Sigmoid colon (tissue), 4 donors: ENCODE data around the gene MMP20.

Experiments used
- POLR2A ChIP-seq, 2 donors: fragments of 450-650 bp; IDR thresholded peaks; one replicate each; pipeline ENCODE4 v1.6.1; 2016; ENCODE audit warnings: antibody characterized with exemption in 2 of 2, mild to moderate bottlenecking in 2 of 2, moderate library complexity in 2 of 2
- POLR2AphosphoS5 ChIP-seq, 4 donors: sonication (generic); formaldehyde crosslinking; IDR thresholded peaks; one replicate each; pipeline ENCODE4 v1.6.1; 2017; ENCODE audit warnings: antibody characterized with exemption in 4 of 4
- TF ChIP-seq, protein P1 (sequence below), 4 experiments: fragments of 450-650 bp in 3 of 4; fragments of 200-600 bp in 1 of 4; IDR thresholded peaks; one replicate each; pipeline ENCODE4 v1.5.1; 2016 to 2019; ENCODE audit warnings: antibody characterized with exemption in 4 of 4, mild to moderate bottlenecking in 3 of 4, moderate library complexity in 2 of 4

DNA sequence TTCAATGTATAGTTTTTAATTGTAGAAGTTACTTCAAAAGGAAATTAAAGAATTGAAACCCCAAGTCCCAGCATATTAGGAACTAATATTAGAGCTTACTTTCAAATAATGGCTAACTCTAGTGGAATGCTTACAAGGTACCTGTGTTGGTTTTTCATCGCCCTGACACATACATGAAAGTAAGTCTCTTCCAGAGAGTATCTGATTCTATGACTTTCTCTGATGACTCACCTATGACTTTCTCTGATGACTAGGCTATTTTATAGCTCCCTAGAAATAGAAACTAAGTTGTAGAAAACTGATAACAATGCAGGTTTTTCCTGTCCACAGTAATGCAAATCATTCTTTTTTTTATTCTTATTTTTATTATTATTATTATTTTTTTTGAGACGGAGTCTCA, 61.0 kb downstream of the MMP20 start:
- TF ChIP-seq, protein P1, sequence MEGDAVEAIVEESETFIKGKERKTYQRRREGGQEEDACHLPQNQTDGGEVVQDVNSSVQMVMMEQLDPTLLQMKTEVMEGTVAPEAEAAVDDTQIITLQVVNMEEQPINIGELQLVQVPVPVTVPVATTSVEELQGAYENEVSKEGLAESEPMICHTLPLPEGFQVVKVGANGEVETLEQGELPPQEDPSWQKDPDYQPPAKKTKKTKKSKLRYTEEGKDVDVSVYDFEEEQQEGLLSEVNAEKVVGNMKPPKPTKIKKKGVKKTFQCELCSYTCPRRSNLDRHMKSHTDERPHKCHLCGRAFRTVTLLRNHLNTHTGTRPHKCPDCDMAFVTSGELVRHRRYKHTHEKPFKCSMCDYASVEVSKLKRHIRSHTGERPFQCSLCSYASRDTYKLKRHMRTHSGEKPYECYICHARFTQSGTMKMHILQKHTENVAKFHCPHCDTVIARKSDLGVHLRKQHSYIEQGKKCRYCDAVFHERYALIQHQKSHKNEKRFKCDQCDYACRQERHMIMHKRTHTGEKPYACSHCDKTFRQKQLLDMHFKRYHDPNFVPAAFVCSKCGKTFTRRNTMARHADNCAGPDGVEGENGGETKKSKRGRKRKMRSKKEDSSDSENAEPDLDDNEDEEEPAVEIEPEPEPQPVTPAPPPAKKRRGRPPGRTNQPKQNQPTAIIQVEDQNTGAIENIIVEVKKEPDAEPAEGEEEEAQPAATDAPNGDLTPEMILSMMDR (IDR thresholded peaks at IDR 0.05) = no peak
- TF ChIP-seq POLR2A (IDR thresholded peaks at IDR 0.05) = no peak
- no peak for TF ChIP-seq POLR2AphosphoS5 (IDR thresholded peaks at IDR 0.05)
